ENCODE data around the gene SLCO3A1.

The SLCO3A1 gene

DNA sequence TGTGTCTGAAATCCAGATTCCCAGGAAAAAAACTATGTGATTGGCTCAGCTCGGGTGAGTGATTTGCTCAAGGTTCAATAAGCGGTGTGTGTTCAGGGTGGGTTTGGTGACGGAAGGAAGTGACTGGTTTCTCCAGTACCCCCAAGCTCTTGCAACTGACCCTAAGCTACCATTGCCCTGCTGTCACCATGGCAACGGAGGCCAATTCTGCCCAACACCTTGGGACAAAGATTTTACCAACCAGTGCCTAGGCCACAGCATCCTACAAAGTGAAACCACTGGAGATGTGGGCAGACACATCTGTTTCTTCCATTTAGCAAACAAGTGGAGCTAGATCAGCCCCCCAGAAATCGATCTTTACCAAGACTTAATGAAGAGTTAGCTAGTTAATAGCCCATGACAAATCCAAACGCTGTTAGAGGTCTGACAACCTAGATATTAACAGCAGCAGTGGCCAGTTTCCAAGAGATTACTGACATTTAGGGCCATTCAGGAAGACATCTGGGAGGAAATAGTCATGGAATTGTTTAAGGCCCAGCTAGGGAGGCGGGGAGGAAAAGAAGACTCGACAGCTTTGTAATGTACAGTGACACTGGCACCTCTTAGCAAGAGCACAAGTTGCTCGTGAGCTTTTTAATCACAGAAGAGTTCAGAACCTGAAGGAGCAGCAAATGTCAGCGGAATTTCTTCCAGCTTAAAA is 195.9 kb downstream of the SLCO3A1 start:
- Histone ChIP-seq H4K8ac (ENCODE audit: low read depth, low read length) (no peak overlapping the region), H3K18ac (ENCODE audit: low read length) (no peak overlapping the region), H2BK12ac (ENCODE audit: low read length) (no peak overlapping the region), H3K4me1 (ENCODE audit: control insufficient read depth in 1 of 2, insufficient read depth in 2 of 2, low read length in 2 of 2) (peaks cover 0 to under 1% of the 10 kb centered on the region in 2 experiments), H3K9me3 (ENCODE audit: insufficient read depth, low read depth, low read length) (no peaks in the 10 kb centered on the region), H2AFZ (ENCODE audit: insufficient read depth, low read length, poor library complexity) (no peak overlapping the region), H3K9ac (ENCODE audit: low read length) (no peak overlapping the region), H4K12ac (ENCODE audit: low read depth, low read length) (no peak overlapping the region), H3K36me3 (ENCODE audit: control insufficient read depth in 1 of 2, insufficient read depth in 2 of 2, low read length in 2 of 2) (no peaks in the 10 kb centered on the region), H3K23ac (ENCODE audit: low read length) (no peak overlapping the region), H3K27me3 (ENCODE audit: insufficient read depth, low read length) (no peaks in the 10 kb centered on the region), H3K4ac (ENCODE audit: low read depth, low read length) (no peak overlapping the region), H3K27ac (ENCODE audit: low read depth, low read length) (no peak overlapping the region), H3K4me3 (ENCODE audit: low read depth, low read length) (no peak overlapping the region), H3K4me2 (ENCODE audit: low read length) (no peak overlapping the region), H2AK5ac (ENCODE audit: low read length) (no peak overlapping the region), H3K79me1 (ENCODE audit: low read length) (no peaks in the 10 kb centered on the region), H2BK5ac (ENCODE audit: low read depth, low read length, poor library complexity) (no peak overlapping the region), H3K79me2 (ENCODE audit: control insufficient read depth, insufficient read depth, low read length, poor library complexity) (no peaks in the 10 kb centered on the region), H4K91ac (ENCODE audit: low read depth, low read length) (no peak overlapping the region), H3K14ac (ENCODE audit: low read length) (no peak overlapping the region), H2BK120ac (ENCODE audit: insufficient read depth, low read length, poor library complexity) (no peak overlapping the region)
- WGBS (ENCODE audit: extremely low coverage, insufficient coverage, insufficient read length), result no CpG with 5 or more reads among the region's 10 CpGs
- no peak for DNase-seq

DNA sequence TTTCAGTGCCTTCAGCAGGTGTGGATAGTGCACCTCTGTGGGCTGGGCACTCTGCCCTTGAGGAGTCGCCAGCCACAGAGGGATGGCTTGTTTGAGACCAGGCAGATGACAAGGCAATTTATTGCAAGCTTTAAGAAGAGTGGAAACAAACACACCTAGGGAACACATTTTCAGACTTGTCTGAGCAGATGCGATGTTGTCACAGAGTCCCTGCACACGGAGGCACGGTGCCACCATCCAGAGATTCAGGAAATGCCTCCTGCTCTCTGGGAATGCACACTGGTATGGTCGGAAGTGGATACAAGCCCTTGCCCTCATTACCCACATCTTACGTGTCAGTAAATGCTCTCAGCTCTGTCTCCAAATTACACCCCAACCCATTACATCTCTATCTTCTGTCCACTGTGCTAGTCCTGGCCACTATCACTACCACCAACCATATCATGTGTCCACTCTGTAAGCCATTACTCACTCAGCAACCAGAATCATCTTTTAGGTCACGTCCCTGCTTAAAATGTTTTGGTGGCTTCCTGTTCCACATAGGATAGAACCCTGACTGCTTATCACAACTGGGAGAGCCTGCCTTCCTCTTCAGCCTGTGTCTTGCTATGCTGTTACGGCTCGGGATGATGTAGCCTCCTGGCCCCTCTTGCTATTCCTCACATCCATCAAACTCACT is 196.9 kb downstream of the SLCO3A1 start:
- Histone ChIP-seq H3K27me3 (ENCODE audit: insufficient read depth, low read length) (no peaks in the 10 kb centered on the region), H4K12ac (ENCODE audit: low read depth, low read length) (no peak overlapping the region), H3K23ac (ENCODE audit: low read length) (no peak overlapping the region), H2AK5ac (ENCODE audit: low read length) (no peak overlapping the region), H3K4me2 (ENCODE audit: low read length) (no peak overlapping the region), H3K79me2 (ENCODE audit: control insufficient read depth, insufficient read depth, low read length, poor library complexity) (no peaks in the 10 kb centered on the region), H2BK5ac (ENCODE audit: low read depth, low read length, poor library complexity) (no peak overlapping the region), H3K36me3 (ENCODE audit: control insufficient read depth in 1 of 2, insufficient read depth in 2 of 2, low read length in 2 of 2) (no peaks in the 10 kb centered on the region), H4K8ac (ENCODE audit: low read depth, low read length) (no peak overlapping the region), H2BK12ac (ENCODE audit: low read length) (no peak overlapping the region), H2BK120ac (ENCODE audit: insufficient read depth, low read length, poor library complexity) (no peak overlapping the region), H3K4me1 (ENCODE audit: control insufficient read depth in 1 of 2, insufficient read depth in 2 of 2, low read length in 2 of 2) (no peaks in the 10 kb centered on the region), H4K91ac (ENCODE audit: low read depth, low read length) (no peak overlapping the region), H3K4me3 (ENCODE audit: low read depth, low read length) (no peak overlapping the region), H3K14ac (ENCODE audit: low read length) (no peak overlapping the region), H3K27ac (ENCODE audit: low read depth, low read length) (no peak overlapping the region), H3K4ac (ENCODE audit: low read depth, low read length) (no peak overlapping the region), H3K18ac (ENCODE audit: low read length) (no peak overlapping the region), H3K9me3 (ENCODE audit: insufficient read depth, low read depth, low read length) (no peaks in the 10 kb centered on the region), H3K9ac (ENCODE audit: low read length) (no peak overlapping the region), H2AFZ (ENCODE audit: insufficient read depth, low read length, poor library complexity) (no peak overlapping the region), H3K79me1 (ENCODE audit: low read length) (no peaks in the 10 kb centered on the region)
- WGBS (ENCODE audit: extremely low coverage, insufficient coverage, insufficient read length), result no CpG with 5 or more reads among the region's 9 CpGs
- DNase-seq, result peak; percentile 65 to 80

DNA sequence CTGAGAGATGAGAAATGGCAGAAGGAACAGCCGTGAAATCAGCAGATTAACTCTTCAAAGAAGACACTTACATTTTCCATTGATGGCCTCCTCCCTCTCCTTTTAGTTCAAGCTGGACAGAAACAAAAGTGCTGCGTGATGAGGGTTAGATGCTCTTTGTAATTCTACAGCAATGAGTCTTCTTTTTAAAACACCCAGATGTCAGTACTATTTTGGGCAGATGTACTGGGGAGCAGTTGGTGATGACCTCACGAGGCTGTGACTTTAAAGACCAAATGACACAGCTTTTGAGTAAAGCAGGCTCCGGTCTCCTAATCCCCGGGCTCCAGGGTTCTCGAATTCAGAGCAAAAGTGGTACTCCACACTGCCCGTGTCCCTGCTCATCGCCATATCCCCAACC is 198.2 kb downstream of the SLCO3A1 start:
- H4K12ac ChIP-seq (ENCODE audit: low read depth, low read length), result no peak overlapping the region

DNA sequence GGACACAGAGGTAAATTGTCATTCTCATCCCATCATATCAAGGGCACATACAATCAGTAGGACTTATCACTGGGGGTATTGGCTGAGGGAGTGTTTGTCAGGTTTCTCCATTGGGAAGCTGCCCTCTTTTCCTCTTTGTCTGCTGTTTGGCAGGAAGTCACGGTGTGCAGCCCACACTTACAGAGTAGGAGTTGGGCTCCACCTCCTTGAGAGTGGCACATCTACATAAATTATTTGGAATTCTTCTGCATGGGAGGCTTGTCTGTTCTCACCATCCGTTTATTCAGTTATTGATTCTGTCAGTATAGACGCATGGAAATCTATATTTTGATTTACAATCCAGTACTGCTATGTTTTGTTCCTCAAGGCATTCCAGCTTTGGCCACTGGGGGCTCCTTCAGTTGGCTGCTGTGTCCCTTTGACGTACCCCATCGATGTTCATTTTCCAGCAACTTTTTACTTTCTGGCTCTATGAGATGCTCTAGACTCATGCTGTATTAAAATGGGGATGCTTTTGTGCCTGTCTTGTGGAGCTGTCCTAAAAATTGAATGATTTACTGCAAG is 200.3 kb downstream of the SLCO3A1 start:
- no peak overlapping the region for H2BK120ac ChIP-seq (ENCODE audit: insufficient read depth, low read length, poor library complexity)
- no peak overlapping the region for H3K27ac ChIP-seq (ENCODE audit: low read depth, low read length)

More for the DNA sequence above, 198.2 kb downstream of the SLCO3A1 start:
- Histone ChIP-seq H3K79me1 (ENCODE audit: low read length) (no peaks in the 10 kb centered on the region), H3K14ac (ENCODE audit: low read length) (no peak overlapping the region), H3K27ac (ENCODE audit: low read depth, low read length) (no peak overlapping the region), H3K18ac (ENCODE audit: low read length) (no peak overlapping the region), H3K36me3 (ENCODE audit: control insufficient read depth in 1 of 2, insufficient read depth in 2 of 2, low read length in 2 of 2) (no peaks in the 10 kb centered on the region), H3K4me1 (ENCODE audit: control insufficient read depth in 1 of 2, insufficient read depth in 2 of 2, low read length in 2 of 2) (no peaks in the 10 kb centered on the region), H2BK5ac (ENCODE audit: low read depth, low read length, poor library complexity) (no peak overlapping the region), H3K27me3 (ENCODE audit: insufficient read depth, low read length) (no peaks in the 10 kb centered on the region), H2BK12ac (ENCODE audit: low read length) (no peak overlapping the region), H3K4ac (ENCODE audit: low read depth, low read length) (no peak overlapping the region), H3K9me3 (ENCODE audit: insufficient read depth, low read depth, low read length) (no peaks in the 10 kb centered on the region), H3K79me2 (ENCODE audit: control insufficient read depth, insufficient read depth, low read length, poor library complexity) (no peaks in the 10 kb centered on the region), H2AFZ (ENCODE audit: insufficient read depth, low read length, poor library complexity) (no peak overlapping the region), H4K8ac (ENCODE audit: low read depth, low read length) (no peak overlapping the region), H3K9ac (ENCODE audit: low read length) (no peak overlapping the region), H3K23ac (ENCODE audit: low read length) (no peak overlapping the region), H4K91ac (ENCODE audit: low read depth, low read length) (no peak overlapping the region), H3K4me2 (ENCODE audit: low read length) (no peak overlapping the region), H3K4me3 (ENCODE audit: low read depth, low read length) (no peak overlapping the region), H2BK120ac (ENCODE audit: insufficient read depth, low read length, poor library complexity) (no peak overlapping the region), H2AK5ac (ENCODE audit: low read length) (no peak overlapping the region)
- DNase-seq, result no peak
- WGBS (ENCODE audit: extremely low coverage, insufficient coverage, insufficient read length), result no CpG with 5 or more reads among the region's 8 CpGs

More for the DNA sequence above, 200.3 kb downstream of the SLCO3A1 start:
- Histone ChIP-seq H3K36me3 (ENCODE audit: control insufficient read depth in 1 of 2, insufficient read depth in 2 of 2, low read length in 2 of 2) (no peaks in the 10 kb centered on the region), H2BK12ac (ENCODE audit: low read length) (no peak overlapping the region), H3K4me1 (ENCODE audit: control insufficient read depth in 1 of 2, insufficient read depth in 2 of 2, low read length in 2 of 2) (no peaks in the 10 kb centered on the region), H3K4me3 (ENCODE audit: low read depth, low read length) (no peak overlapping the region), H3K4me2 (ENCODE audit: low read length) (no peak overlapping the region), H4K12ac (ENCODE audit: low read depth, low read length) (no peak overlapping the region), H4K91ac (ENCODE audit: low read depth, low read length) (no peak overlapping the region), H3K79me2 (ENCODE audit: control insufficient read depth, insufficient read depth, low read length, poor library complexity) (no peaks in the 10 kb centered on the region), H2AFZ (ENCODE audit: insufficient read depth, low read length, poor library complexity) (no peak overlapping the region), H3K9me3 (ENCODE audit: insufficient read depth, low read depth, low read length) (no peaks in the 10 kb centered on the region), H3K9ac (ENCODE audit: low read length) (no peak overlapping the region), H3K23ac (ENCODE audit: low read length) (no peak overlapping the region), H4K8ac (ENCODE audit: low read depth, low read length) (no peak overlapping the region), H2AK5ac (ENCODE audit: low read length) (no peak overlapping the region), H3K14ac (ENCODE audit: low read length) (no peak overlapping the region), H3K18ac (ENCODE audit: low read length) (no peak overlapping the region), H3K79me1 (ENCODE audit: low read length) (no peaks in the 10 kb centered on the region), H2BK5ac (ENCODE audit: low read depth, low read length, poor library complexity) (no peak overlapping the region), H3K4ac (ENCODE audit: low read depth, low read length) (no peak overlapping the region), H3K27me3 (ENCODE audit: insufficient read depth, low read length) (no peaks in the 10 kb centered on the region)
- WGBS (ENCODE audit: extremely low coverage, insufficient coverage, insufficient read length), result no CpG with 5 or more reads among the region's 5 CpGs
- no peak for DNase-seq
